SHP77 (cell line): ENCODE measurements around the gene KCTD21.
A peak's percentile ranks its signal among the peaks of the same experiment; 100 is the strongest.
"Not testable (repeated sequence)": the region's sequence is repeated elsewhere in the genome, so short reads cannot be mapped to it uniquely, and the experiment has no call there.

Experiments used
- DNase-seq, 2 experiments: peaks; one replicate each; lab custom pipeline; 2025; lab: John Stamatoyannopoulos, UW

The KCTD21 gene, protein sequence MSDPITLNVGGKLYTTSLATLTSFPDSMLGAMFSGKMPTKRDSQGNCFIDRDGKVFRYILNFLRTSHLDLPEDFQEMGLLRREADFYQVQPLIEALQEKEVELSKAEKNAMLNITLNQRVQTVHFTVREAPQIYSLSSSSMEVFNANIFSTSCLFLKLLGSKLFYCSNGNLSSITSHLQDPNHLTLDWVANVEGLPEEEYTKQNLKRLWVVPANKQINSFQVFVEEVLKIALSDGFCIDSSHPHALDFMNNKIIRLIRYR

DNA sequence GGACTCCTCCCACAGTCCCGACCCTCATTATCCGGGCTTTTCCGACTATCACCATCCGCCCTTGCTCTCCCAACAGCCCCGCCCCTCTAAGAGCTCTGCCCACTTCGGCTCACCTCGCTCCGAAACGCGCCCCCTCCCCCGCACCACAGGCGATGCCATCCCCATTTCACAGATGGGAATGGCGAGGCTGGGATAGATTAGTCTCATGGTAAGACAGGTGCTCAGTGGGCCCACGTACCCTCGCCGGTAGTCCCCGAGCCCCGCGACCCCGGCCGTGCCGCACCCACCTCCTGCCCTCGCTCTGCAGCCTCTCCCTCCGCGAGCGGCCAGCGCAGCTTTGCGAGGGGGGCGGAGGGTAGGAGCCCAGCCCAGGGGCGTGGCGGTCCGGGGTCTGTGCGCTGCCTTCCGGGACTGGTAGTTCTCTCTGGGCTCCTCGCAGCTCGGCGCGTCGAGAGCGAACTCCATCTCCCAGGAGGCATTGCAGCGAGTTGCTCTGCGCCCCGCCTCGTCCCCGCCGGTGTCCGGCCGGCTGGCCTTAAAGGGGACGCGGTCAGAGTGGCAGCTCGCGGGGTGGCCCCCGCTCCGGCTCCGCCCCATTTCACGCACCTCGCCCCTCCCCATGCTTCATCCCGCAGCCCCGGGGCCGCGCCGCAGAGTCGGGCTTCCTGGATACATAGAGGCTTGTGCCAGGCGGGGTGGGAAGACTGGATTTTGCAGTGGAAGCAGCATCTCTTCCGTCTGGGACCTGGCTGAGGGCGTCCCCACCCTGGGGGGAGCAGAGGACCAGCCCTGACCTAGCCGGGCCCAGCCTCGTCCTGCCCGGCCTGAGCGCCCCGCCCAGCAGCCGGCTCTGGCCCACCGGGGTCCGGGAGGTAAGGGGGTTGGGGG is at the start of gene KCTD21, which contains the start of gene USP35:
TSS of gene KCTD21 (minus strand) at position 341 of the 888 bp plus-strand sequence. CDS start 14,072 bp downstream, outside the sequence.
TSS of gene USP35 (plus strand) at position 634 of the 888 bp plus-strand sequence. CDS start 7,327 bp downstream, outside the sequence.
- peak; percentile 96 to 99 for DNase-seq

DNA sequence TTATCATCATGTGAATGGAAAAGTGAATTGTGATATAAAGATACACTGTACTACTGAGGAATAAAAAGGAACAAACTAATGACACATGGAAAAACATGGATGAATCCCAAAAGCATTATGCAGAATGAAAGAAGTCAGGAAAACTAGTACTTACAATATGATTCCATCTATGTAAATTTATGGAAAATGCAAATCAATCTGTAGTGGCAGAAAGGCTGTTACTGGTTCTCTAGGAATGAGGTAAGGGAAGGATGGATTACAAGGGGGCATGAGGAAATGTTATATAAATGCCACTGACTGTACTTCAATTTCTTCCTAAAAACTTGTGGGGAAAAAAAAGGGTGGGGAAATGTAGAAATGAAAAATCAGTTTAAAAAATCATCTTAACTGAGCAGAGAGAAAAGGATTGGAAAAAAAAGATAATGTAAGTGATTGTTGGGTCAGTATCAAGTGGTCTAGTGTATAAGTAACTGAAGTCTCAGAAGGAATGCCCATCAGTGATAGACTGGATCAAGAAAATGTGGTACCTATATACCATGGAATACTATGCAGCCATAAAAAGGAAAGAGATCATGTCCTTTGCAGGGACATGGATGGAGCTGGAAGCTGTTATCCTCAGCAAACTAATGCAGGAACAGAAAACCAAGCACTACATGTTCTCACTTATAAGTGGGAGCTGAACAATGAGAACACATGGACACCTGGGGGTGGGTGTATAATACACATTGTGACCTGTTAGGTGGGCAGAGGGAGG is 49.0 kb upstream of the KCTD21 start:
- no peak for DNase-seq

DNA sequence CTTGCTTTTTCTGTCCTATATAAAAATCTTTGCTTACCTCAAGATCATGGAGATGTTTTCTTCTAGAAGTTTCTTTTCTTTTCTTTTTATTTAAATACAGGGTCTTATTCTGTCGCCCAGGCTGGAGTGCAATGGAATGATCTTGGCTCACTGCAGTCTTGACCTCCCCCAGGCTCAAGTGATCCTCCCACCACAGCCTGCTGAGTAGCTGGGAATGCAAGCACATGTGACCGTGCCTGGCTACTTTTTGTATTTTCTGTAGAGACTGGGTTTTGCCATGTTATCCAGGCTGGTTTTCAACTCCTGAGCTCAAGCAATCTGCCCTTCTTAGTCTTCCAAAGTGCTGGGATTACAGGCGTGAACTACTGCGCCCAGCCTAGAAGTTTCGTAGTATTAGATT is 45.6 kb upstream of the KCTD21 start:
- DNase-seq = no peak

DNA sequence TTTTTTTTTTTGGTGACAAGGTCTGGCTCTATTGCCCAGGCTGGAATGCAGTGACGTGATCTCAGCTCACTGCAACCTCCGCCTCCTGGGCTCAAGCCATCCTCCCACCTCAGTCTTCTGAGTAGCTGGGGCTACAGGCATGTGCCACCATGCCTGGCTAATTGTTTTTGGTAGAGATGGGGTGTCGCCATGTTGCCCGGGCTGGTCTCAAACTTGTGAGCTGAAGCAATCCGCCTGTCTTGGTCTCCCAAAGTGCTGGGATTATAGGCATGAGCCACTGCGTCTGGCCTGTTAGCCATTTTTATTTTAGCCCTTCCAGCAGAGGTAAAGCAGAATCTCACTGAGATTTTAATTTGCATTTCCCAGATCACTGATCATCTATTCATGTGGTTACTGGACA is 44.6 kb upstream of the KCTD21 start:
- not testable (repeated sequence) for DNase-seq

DNA sequence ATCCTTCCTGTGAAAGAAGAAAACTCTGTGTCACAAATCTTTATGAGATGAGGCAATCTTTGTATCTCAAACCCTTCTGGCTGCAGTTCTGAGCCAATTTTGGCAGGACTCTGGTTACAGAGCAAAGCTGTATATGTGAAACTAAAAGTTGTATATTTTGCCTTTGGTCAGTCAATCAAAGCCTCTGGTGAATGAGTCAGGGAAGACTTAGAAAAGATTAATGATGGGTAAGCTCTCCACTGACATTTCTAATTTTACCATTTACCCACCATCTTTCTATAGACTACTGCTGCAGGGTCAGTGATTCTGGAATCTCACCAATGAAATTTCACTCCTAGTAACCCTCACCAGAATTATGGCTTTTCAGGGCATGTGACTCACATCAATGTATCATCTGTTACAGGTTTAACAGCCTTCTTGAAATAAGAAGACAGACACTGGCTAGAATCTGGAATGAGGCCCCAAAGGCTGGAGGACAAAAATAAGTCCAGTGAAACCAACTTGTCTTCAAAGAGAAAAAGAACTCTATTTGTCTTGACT is 43.6 kb upstream of the KCTD21 start:
- no peak for DNase-seq

DNA sequence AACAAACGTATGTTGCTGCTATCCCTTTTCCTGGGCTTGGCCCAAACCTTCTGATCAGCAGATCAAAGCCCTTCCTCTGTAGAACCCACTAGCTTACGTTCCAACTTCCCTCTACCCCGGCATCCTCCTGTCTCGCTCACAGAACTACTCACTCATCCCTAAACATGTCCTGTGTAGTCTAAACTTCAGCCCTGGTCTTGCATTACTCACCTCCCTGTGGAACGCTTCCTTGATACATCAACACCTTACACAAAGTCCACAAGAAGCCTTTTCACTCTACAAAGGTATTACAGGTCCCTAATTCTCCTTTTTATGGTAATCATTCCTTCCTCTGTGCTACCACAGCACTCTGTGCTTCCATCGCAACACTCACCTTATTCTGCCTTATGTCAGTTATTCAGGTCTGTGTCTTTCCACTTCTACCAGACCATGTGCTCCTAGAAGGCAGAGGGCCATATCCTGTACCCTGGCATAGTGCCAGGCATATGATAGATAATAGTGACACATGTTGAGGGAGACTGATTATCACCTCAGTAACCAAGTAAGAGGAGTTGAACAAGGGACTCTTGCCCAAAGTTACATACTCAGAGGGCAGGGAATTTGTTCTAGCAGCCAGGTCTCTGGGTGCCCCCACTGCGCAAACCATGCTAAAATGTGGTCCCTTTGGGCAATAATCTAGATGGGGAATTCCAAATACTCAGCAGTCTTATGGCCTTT is 41.9 kb upstream of the KCTD21 start:
- peak in 1 of 2 experiments; percentile 1 for DNase-seq

DNA sequence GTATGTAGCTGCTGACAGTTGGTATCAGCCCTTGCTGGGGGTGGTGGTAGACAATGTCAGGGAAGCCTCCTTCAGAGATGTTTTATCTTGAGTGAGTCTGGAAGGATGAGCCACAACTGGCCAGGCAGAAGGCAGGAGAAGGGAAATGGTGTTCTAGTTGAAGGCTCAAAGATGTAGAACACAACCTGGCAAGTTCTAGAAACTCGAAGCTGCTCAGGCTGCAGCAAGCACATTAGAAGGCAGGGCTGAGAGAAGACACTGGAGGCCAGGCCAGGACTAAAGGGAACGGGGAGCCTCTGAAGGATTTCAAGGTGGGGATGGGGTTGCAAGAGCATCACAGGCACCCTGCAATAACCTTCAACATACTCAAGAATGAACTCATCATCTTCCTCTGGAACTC is 40.7 kb upstream of the KCTD21 start:
- no peak for DNase-seq

DNA sequence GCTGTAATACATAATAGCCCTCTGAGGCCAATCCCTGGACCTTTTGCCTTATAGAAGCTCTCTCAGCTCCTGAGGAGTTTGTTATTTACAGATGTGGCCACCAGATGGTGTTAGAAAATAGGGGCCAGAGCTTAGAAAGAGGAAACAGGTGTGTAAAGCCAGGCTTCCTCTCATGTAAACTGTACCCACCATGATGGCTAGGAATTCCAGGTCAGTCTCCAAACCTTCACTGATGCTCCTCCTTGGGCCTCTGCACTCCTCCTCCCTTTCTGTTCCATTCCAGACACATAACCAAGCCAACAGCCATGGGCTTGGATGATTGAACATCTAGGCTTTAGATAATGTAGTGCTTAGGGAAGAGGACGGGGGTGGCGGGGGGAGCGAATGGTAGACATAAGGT is 40.0 kb upstream of the KCTD21 start:
- peak; percentile 74 to 76 for DNase-seq

DNA sequence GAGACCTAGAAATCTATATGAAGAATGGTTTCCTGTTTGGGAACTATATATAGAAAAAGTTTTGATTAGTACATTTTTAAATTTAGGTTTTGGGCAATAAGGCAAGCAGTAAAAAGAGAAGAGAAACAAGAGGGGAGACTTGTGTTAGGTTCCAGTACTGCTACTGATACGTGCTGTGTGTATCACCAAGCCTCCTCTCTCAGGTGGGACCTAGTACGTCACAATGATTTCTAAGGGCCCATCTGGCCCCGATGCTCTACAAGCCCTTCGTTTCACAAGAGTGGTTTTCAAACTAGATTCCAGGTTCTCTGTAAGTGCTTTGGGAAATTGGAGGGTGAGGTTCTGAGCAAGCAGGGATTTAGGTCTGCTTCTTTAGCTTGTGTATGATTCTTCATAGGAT is 39.5 kb upstream of the KCTD21 start:
- DNase-seq = no peak

DNA sequence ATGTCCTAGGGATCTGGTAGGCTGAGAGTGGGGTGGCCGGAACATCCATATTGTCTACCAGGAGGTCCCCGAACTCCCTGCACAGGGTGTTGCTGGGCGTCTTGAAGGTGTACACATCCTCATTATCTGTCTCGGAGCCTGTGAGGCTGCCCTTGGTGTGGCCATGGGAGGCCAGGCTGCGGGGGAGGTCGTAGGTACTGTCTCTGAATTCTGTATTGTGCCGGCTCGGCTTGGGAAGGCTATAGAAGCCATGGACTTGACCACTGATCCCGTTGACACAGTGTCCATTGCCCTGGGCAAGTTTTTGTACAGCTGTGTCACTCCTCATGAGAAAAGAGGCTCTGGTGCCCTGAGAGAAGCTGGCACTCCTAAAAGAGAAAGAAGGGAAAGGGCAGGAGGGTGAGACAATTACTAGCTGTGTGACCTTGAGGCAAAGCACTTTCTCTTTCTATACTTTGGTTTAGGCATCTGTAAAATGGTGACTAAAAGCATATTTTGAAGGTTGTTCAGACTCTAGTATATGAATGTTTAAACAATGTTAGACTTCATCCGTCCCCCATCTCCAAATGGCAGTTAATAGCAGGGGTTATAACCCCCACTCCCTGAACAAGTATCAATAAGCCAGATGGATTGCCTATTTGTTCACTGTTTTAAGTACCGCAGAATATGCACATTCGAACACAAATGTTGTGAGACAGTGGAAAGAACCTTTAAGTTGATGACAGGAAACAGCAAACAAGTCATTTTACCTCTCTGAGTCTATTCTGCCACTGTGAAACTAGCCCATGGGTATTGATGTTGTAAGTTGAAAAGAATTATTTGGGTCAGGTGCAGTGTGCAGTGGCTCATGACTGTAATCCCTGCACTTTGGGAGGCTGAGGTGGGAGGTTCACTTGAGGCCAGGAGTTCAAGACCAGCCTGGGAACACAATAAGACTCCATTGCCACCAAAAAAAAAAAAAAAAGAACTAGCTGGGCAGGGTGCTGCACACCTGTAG is 38.6 kb upstream of the KCTD21 start:
- no peak for DNase-seq

DNA sequence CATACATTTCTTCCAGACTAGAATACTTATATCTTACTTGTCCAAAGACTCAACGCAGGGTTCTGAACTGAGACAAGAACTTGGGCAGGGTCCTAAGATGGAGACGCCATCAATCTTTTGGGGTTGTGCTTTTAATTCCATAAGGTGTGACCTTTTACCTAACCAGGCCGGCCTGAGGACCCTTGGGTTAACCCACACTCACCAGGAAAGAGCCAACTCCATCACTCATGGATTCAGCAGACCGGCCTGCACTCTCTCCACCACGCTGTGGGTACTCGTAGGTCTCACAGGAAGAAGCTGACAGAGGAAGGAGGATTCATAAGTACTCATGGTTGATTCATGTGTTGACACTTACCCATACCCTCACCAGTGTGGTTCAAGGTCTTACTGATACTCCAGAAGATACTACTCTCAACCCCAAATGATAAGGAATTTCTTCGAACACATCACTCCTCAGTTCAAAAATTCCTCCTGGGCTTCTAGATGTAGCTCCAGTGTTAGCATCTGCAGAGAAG is 36.5 kb upstream of the KCTD21 start:
- no peak for DNase-seq

DNA sequence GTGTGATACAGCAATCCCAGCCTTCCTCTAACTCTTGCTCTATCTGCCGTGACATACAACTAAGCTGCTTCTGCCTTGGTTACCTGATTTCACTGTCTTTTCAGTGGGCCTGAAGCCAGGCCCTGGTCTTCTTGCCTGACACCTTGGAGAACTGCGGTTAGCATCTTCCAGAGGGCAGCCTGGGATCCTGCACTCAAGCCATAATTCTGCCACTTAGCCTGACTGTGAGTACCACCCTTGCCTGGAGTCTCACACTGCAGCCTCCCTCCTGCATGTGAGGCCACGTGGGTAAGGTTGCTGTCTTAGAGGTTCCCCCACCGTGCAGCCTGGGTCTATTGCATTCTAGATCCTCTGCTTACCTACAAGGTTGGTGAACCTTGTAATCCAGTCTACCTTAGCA is 36.1 kb upstream of the KCTD21 start:
- DNase-seq = no peak

DNA sequence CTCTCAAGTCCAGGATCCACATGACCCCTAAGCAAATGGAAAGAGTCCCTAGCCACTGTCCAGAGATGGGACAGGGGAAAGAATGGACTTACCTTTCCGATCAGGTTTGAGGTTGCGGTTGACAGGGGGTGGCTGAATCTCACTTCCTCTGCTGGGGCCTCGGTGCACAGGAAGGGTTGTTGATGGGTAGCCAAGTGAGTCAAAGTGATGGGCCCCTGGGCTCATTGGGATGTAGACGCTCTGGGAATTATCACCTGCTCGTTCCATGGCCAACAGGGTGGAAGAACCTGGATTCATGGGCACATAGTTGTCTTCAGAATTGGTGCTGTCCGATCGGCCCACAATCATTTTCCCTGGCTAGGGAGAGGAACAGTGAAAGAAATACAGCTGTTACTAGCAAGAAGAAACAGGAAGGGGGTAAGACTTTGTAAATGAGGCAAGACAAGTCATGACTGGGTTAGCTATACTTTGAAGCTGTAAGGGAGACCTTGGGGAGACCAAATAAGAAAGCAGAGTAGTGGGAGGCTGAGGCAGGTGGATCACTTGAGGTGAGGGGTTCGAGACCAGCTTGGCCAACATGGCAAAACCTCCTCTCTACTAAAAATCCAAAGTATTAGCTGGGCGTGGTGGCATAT is 35.0 kb upstream of the KCTD21 start:
- DNase-seq = no peak

DNA sequence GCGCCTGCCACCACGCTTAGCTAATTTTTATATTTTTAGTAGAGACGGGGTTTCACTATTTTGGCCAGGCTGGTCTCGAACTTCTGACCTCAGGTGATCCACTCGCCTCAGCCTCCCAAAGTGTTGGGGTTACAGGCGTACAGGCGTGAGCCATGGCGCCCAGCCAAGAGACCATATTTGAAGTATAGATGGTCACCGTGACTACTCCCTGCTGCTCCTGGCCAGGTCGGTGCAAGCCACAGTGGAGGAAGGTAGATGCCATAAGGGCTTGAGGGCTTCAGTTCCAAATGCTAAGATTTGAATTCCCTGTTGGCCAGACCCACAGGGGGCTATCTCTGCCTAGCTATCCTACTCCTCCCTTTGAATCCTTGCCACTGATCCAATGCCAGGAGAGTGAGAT is 34.3 kb upstream of the KCTD21 start:
- DNase-seq = not testable (repeated sequence)

DNA sequence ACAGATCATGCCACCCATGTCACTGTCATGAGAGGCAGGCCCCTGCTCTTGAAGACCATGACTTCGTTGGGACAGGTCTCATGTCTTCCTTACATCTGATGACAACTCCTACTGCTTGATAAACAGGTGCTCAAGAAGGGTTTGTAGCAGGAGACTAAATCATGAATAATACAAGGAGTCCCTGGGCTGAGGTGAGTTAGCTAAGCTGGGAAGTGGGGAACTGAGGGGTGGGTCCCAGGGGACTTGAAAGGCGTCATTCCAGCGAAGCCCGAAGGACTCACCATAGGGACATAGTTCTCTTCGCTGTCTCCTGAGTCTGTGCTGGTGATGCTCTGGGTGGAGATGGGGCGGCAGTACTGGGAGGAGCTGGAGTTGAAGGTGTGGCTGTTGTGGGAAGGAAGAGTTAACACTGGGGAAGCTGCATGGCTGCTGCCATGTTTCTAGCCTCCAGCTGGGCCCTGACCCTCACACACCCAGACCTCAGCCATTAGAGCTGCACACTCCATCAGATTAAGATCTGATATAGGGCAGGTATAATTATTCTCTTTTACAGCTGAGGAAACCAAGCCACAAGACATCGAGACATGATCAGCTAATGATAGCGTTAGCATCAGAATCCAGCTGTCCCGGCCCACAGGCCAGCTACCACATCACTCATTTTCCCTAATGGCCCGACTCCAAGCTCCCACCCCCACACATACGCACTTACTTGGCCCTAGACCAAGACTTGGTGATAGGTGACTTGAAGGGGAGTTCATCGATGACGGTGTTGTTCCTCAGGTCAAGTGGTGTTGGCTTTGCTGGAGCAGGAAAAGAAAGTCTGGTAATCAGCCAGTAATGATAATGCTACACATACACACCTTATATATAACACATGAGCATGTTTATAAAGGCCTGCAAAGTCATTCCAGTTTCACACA is 33.2 kb upstream of the KCTD21 start:
- DNase-seq = no peak

DNA sequence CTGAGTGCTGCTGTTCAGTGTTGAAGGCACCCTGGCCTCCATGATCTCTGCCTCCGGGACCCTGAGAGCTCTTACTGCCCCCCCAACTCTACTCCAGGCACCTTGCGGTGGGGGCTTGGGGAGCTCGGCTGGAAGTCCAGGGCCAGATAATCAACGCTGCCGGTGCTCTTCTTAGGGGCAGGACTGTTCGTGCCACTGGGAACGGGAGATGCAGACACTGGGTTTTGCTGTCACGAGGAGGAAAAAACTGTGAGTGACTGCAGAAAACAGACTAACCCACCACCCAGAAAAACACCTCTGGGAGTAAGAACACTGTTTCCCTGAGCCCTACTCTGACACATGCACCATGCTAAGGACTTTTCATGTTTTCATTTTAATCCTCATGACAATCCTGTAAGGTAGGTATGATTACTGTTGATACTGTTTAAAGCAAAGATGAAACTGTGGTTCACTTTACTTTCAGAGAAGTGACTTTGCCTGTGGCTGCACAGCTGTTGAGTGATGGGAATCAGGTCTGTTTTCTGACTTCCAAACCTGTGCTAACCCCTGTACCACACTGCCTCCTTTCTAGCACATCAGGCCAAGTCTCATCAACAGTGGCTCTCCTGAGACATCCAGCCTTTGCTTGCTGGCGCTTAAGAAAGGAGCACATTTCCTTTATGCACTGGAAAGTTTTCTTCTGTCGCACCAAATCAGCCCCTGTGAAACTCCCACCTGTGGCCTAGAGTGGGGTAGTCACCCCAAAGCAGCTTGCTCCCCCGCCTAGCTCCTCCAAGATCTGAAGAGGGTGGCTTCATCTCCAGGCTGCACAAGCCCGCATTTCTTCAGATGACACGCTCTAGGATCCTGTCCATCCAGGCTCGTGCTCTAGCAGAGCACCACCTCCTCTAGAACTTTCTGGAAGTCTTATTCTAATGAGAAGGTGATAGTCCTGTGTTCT is 32.1 kb upstream of the KCTD21 start:
- DNase-seq = no peak

DNA sequence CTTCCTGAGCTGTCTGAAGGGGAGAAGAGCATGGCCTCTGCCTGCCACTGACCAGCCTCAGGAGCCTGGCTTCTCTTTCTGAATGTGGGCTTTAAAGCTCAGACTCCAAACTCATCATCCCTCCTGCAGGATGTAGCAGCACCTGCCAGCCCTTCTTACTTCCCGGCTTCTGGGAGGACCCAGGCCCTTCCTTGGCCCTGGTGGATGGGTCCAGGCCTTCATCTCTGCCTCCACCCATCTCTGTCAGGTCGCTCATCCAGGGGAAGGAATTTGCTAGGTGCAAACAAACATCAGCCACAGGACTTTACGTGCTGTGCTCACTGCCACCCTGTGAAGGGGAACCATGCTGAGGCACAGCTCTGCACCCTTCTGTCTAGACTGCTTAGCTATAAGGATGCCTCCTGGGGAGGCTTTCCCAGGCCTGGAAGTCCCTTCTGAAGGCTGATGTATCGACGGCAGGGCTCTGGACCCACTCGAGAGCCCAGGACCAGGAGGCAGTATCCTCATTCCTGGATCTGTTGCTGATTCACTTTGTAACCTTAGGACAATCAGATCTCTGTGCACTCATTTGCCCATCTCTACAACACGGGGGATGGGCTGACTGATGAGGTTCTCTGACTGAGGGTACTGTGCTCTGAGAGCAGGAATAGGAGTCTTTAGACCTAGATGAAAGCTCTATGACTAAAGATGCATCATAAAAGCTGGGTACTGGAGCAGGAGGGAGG is 31.2 kb upstream of the KCTD21 start:
- no peak for DNase-seq
